IPS-NIHi11 (cell line): ENCODE results near the gene MVB12B.
"Not testable (repeated sequence)": the region's sequence is repeated elsewhere in the genome, so short reads cannot be mapped to it uniquely, and the experiment has no call there.

Experiments used
- DNase-seq: peaks from one replicate; pipeline ENCODE4 v3.0.0; 2012; ENCODE audit warnings: mixed read lengths, low spot score

The MVB12B gene, protein sequence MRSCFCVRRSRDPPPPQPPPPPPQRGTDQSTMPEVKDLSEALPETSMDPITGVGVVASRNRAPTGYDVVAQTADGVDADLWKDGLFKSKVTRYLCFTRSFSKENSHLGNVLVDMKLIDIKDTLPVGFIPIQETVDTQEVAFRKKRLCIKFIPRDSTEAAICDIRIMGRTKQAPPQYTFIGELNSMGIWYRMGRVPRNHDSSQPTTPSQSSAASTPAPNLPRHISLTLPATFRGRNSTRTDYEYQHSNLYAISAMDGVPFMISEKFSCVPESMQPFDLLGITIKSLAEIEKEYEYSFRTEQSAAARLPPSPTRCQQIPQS

DNA sequence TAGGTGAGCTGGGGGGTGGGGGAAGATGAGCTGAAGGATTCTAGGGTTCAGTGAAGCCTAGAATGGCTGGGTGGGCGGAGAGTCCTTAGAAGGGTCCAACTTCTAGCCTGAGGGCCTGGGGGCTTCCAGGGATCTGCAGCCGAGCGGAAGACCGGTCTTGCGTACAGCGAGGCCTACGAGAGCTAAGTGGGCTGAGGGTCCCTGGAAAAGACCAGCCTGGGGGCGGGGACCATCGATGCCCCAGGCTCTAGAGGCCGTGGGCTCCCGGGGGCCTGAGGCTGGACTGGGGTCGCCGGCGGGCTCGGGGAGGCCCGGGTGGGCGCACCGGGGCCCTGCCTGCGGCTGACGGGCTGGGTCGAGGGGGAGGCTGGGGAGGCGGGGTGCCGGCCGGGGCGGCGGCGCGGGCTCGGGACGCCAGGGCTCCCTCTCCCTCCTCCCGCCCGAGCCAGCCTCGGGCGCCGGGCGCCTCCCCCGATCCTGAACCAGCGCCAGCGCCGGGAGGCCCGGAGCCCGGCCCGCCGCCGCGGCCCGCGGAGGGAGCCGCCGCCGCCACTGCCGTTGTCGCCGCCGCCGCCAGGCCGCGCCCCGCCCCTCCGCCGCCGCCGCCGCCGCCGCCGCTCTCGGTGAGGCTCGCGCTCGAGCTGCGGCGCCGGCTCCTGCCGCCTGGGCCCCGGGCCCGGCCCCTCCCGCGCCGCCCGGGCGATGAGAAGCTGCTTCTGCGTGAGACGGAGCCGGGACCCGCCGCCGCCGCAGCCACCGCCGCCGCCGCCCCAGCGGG is at the start of gene MVB12B:
Gene MVB12B (plus strand): TSS at position 602 of the 778 bp plus-strand sequence. CDS start 101 bp downstream, at position 703.
- peak; percentile 88 for DNase-seq

DNA sequence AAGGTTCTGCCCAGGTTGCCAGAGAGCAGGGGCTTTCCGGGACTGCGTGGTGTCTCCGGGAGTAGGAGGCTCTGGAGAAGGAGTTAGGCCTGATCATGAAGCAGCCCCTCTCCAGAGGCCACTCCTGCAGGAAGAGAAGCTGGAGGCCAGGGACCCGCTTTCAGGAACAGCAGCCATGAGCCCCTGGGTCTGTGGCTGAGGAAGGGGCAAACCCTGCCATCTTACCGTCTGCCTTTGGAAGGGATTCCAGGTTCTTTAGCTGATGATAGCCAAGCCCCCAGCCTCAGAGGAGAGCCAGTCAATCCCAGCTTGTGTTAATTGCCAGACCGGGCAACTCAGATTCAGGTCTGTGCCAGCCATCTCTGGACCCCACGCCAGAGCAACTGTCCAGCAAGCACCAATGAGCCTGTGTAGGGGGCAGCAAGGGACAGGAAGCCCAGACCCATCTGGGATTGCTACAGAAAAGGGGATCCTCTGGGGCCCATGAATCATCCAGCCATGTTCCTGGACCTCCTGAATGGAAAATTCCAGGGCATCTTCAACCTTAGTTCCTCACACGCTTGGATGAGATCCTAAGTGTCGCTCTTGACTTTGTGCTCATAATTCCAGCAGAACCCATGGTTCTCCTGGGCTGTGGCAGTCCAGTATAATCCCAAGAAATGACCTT is 42.7 kb upstream of the MVB12B start:
- DNase-seq = no peak

DNA sequence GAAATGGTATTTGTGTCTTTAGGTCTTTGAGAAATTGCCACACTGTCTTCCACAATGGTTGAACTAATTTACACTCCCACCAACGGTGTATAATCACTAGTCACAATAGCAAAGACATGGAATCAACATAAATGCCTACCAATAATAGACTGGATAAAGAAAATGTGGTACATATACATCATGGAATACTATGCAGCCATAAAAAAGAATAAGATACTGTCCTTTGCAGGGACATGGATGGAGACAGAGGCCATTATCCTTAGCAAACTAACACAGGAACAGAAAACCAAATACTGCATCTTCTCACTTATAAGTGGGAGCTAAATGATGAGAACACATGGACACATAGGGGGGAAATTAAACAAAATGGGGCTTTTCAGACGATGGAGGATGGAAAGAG is 41.0 kb upstream of the MVB12B start:
- DNase-seq = not testable (repeated sequence)

DNA sequence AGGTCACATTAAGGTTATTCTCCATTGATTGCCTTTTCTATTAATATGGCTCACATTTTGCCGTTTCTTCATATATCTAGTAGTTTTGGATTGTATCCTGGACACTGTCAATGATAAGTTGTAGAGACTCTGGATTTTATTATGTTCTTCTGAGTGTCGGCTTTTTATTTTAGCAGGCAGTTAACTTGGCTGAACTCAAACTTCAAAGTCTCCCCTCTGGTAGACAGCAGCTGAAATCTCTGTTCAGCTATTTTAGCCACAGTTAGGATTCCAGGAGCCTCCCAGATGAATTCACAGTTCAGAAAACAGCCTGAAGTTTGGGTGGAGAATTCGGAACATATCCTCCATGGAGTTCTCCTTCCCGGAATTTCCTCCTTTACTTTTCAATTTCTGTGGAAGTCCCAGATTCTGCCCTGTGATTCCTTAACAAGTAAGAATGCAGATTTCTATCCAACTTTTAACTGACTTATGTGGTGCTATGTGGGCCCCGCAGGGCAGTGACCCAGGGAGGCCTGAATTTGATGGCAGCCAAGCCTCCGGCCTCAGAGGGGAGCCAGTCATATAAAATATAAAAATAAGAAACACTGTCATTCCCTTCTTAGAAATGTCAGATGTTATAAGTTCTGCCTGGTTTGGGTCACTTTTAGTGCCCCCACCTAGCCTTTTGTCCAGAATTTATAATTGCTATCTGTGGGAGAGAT is 39.3 kb upstream of the MVB12B start:
- no peak for DNase-seq

GRCh38 chr9:126290871-126291270 is 35.8 kb upstream of the MVB12B start:
- DNase-seq = no peak

GRCh38 chr9:126291925-126292324 is 34.7 kb upstream of the MVB12B start:
- no peak for DNase-seq

DNA sequence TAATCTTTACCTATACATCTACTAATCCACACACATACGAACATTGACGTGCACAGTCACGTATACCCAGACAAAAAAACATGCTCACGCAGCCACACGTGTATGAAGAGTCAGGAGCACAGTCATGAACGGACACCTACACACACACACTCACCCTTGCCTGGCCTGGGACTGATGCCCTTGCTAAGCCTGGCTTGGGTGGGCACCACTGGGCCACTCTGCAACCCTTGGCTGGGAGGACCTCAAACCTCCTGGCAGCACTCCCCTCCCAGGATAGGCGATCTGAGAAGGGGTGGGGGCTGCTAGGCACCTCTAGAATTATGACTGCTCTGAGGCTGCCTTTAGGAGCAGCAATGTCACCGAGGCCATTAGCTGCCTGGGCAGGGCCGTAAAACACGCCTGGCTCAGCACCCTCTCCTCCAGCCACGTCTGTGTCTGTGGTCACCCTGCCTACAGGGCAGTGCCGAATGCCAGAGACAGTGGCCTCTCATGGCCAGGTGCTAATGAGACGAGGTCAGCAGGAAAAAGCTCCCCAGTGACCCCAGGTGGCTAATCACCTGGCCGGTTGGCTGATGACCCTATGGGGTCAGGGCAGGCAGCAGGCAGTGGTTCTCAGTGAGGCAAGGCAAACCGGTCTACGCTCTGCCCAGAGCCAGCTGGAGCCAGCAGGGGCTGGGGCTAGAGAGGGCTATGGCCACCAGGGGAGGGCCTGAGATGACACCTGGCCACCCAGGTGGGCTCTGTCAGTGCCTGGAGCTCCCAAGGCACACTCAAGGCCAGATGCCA is 33.7 kb upstream of the MVB12B start:
- no peak for DNase-seq

DNA sequence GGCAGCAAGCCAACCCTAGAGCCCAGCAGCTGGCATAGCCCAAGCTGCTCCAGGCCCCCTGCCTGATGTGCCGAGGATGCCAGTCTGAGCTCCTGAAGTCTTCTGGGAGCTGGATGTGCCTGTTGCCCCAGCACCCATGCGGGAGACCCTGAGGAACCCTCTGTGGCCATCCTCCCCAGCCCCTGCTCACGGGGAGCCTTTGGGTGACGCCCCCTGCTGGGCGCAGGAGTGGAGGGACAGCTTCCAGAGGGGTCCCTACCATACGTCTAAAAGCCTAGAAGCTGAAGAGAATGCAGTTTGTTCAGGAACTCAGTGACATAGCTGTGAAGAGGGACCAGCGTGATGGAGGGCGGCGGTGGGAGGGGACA is 33.1 kb upstream of the MVB12B start:
- DNase-seq = peak; percentile 59

DNA sequence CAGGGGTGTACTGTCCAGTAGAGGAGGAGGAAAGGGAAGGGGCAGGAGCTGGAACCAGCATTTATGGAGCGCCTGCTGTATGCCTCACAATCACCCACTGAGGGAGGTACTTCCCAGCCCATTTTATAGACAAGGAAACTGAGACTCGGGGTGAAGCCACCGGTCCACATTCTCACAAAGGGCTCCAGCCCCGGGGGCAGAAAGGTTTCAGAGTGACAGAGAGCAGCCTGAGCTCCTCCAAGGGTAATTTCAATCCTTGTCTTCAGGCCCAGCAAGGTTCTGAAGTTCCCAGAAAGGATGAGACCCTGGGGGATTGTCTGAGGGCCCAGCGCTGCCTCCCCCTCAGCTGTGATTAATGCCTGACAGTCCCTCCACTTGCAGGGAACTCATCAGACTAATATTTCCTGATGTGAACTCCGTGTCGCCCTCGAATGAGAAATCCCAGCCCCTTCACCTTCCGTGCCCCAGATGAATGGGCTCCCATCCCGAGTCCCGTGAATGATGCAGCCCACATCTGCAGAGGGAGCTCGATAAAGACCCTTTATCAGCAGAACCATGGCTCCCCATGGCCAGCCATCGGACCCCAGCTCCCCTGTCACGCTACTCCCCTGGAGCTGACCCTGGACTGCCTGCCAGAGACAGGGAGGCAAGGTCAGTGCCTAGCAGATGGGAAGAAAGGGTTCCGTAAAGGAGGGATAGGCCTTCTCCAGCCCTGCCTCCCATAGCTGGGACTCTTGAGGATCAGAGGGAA is 32.1 kb upstream of the MVB12B start:
- no peak for DNase-seq

GRCh38 chr9:126295082-126295477 is 31.5 kb upstream of the MVB12B start:
- no peak for DNase-seq

GRCh38 chr9:126295516-126295915 is 31.1 kb upstream of the MVB12B start:
- DNase-seq = no peak

- DNase-seq = no peak
These were observed 30.6 kb upstream of the MVB12B start for GRCh38 chr9:126295936-126296600.

DNA sequence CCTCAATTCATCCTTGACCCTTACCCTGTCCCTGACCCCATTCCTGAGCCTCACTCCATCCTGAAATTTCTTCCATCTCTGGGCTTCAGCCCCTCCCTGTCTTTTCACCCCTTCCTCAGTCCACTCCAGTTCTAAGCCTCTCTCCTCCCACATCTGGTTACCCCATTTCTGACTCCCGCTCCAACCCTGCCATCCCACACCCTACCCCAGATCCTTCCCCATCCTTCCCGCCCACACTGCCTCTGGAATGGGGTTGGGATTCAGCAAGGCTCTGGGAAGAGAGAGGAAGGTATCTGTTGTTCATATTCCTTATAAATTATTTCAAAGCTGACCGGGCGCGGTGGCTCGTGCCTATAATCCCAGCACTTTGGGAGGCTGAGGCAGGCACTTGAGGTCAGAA is 29.9 kb upstream of the MVB12B start:
- no peak for DNase-seq

GRCh38 chr9:126297661-126298060 is 29.0 kb upstream of the MVB12B start:
- DNase-seq = no peak

- DNase-seq = peak; percentile 53
These were observed 28.4 kb upstream of the MVB12B start for GRCh38 chr9:126298063-126298801.

GRCh38 chr9:126299706-126300276 is 26.8 kb upstream of the MVB12B start:
- no peak for DNase-seq

GRCh38 chr9:126301196-126301595 is 25.4 kb upstream of the MVB12B start:
- DNase-seq = no peak

GRCh38 chr9:126301985-126302603 is 24.5 kb upstream of the MVB12B start:
- peak; percentile 82 for DNase-seq

GRCh38 chr9:126302730-126303129 is 23.9 kb upstream of the MVB12B start:
- no peak for DNase-seq
